Right ventricle myocardium superior (tissue), 1 donor: ENCODE measurements around the gene PTGER1. TPM values are rescaled to one million over a fixed set of nuclear protein-coding genes. Genes with fewer than 3 reads are reported as not detected.
A peak's percentile ranks its signal among the peaks of the same experiment; 100 is the strongest.
"Not testable (repeated sequence)": the region's sequence is repeated elsewhere in the genome, so short reads cannot be mapped to it uniquely, and the experiment has no call there.

Experiments
- ATAC-seq: fragments of 200-7000 bp; cut with Tn5 transposase; one replicate; pipeline ENCODE4 v1.9.1; 2020; ENCODE audit warnings: mild to moderate bottlenecking; ENCODE audit not compliant: poor library complexity
- DNase-seq: peaks from one replicate; pipeline ENCODE4 v3.0.0-alpha.2; 2020
- intact Hi-C: fragments of 100-400 bp; cut with DNase I; formaldehyde crosslinking; loops from one replicate; pipeline ENCODE4 v1.11.2; 2022
- total RNA-seq: library from RNA; stranded (reverse); fragmentation: NEBNext Ultra II Directional; extraction: Animal tissue kit (Norgen Biotek cat#: 25700); gene quantifications from one replicate; pipeline ENCODE4 v1.2.1, GENCODE V29; 2021
- donor health status: DM: no; HTN: yes; CAD: no; lungs with severe emphysema.

Gene PTGER1
- total RNA-seq, 1 donor from 2014 or later, result not detected

DNA sequence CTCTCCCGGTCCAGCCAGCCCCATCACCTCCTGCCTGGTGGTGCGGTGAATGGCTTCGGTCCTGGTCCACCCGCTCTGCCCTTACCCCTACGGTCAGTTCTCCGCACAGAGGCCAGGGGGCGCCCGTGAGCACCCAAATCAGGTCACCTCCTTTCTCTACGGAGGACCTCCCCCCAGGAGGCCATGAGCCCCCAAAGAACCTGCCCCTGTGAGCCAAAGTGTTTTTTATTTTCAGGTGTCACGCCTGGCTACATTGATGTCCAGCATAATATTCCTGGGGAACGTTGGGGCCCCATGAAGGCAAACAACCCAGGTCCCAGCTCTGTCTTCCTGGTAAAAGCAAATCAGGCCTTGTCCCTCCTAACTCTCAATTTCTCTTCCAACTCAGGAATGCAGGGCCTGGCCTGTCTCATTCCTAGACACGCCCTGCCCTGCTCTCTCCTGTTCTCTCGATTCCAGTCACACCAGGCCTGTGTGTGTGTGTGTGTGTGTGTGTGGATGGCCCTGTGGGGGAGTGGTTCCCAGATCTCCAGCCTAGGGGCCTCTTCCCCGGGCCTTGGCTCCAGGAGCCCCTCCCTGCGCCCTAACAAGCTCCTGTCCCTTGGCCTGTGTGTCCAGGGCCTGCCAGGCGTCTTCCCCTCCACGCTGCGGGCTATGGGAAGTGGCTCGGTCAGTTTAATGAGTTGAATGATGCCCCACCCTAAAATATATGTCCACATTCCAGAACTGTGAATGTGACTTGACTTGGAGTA is 30.5 kb upstream of the PTGER1 start:
- ATAC-seq (peak; percentile 37), DNase-seq (peak; percentile 75)
- intact Hi-C loops, result no loop called here

DNA sequence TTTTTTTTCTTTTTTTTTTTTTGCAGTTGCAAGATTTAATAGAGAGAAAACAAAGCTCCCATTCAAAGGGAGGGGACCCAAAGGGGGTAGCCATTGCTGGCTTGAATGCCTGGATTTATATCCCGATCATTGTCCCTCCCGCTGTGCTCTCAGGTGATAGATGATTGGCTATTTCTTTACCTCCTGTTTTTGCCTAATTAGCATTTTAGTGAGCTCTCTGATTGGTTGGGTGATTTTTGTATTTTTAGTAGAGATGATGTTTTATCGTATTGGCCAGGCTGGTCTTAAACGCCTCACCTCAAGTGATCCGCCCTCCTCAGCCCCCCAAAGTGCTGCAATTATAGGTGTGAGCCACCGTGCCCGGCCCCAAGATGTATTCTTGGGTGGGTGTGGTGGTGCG is 29.4 kb upstream of the PTGER1 start:
- DNase-seq, intact Hi-C loops, ATAC-seq: not testable (repeated sequence)

DNA sequence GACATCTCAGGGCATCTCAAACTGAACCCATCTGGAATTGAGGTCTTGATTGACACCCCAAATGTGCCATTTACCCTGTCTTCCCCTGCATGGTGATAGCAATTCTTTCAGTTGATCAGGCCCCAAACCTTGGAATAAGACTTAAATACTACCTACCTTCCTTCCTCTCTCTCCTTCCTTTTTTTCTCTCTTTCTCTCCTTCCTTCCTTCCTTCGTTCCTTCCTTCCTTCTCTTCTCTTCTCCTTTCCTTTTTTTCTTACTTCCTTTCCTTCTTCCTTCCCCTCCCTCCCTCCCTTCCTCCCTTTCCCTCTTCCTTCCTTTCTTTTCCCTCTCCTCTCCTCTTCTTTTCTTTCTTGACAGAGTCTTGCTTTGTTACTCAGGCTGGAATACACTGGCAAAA is 28.1 kb upstream of the PTGER1 start:
- intact Hi-C loops, result no loop called here
- DNase-seq (no peak), ATAC-seq (no peak)

DNA sequence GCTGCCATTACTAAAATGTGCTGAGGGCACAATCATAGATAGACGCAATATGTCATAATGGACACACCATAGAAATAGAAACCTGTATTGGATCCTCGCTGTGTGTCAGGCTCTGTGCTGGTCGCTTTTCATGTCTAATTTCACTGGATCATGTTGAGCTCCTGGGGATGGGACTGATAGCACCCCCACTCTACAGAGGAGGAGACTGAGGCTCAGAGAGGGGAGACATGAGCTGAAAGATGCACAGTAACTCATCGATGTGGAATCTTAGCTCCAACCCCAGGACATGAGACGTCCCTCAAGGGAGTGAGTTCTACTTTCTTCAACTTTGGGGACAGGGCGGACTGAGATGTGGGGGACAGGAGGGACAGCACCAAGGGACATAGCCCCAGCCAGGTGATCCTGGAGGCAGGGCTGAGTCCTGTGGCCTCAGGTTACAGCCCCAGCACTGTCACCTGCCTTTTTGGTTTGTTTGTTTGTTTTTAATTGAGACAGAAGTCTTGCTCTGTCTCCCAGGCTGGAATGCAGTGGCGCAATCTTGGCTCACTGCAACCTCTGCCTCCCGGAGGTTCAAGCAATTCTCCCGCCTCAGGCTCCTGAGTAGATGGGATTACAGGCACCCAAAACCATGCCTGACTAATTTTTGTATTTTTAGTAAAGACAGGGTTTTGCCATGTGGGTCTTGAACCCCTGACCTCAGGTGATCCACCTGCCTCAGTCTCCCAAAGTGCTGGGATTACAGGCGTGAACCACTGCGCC is 27.4 kb upstream of the PTGER1 start:
- no peak for DNase-seq
- intact Hi-C loops, result no loop called here
- no peak for ATAC-seq

DNA sequence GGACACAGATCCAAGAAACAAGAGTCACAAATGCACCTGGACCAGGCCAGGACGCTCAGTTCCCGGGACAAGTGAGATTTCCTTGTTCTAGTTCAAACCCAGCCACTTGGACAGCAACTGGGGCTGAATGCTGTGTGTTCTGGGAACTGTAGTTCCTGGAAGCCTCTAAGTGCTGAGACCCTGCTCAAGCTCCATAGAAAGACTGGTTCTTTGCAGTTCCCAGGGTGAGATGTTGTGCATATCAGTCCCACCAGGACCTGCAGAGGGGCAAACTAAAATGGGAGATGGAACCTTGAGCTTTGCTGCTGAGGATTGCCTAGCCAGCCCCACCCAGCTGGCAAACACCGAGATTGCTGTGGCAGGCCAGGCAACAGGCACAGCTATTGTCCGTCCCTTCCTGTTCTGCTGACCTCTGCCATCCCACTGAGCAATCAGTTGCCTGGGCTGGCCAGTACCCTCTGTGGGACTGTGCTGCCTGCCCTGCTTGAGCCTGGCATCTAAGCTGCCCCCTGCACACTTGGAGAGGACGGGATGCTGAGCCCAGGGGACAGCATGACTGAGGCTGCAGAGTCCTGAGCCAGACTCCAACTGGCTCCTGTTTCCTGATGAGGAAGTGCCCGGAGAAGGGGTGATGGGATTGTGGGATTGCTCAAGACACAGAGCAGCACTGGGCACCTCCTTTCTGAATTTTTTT is 22.2 kb upstream of the PTGER1 start:
- no peak for ATAC-seq
- DNase-seq, result no peak
- intact Hi-C loops, result no loop called here

DNA sequence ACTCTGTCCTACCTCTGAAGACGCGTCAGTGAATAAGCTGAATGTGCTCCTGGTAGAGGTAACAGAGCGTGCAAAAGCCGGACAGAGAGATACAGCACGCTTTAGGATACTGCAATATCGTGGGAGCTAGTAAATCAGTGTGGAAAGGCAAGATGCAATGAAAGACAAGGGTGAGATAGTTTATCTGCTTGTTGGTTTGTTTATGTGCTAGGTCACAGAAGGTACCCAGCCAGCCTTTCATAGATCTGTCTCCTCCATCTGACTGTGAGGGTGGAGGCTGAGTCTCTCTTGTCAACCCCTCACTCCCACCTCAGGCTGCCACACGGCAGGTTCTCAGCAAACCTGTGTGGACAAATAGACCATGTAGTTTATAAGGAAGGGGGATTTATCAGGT is 21.7 kb upstream of the PTGER1 start:
- ATAC-seq (no peak), DNase-seq (no peak)
- intact Hi-C loops, result no loop called here

DNA sequence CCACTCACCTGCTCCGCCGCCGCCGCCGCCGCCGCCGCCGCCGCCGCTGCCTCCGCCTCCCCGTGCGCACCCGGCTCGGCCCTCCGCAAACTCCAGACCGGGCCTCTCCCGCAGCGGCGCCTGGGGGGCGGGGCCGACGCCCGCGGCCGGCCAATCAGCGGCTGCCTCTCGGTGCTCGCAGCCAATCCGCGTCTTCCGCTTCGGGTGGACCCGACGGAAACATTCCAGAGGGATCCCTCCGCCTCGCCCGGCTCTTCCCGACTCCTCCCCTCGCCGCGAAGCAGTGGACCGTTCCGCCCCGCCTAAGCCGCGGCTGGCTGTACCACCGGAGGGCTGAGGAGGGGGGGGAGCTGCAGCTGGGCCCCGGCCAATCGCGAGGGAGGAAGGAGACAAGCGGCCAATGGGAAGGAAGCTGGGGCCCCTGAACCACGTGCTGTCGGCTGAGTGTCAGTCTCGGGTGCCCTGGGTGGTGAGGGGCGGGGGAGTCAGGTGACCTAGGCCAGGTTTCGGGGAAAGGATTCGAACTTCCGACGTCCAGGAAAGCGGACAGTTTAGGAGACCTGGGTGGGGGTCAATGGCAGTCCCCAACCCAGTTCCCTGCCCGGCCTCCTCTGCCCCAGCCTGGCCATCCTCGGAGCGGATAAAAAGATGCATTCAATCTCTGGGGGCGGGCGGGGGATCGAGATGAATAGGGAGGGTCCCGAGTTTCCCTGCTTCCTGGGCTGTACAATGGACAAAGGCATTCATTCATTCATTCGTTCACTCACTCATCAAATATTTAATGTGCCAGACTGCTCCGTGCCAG is 21.1 kb upstream of the PTGER1 start, which contains the start of gene GIPC1:
GIPC1 (minus strand) TSS at position 99 of the 805 bp plus-strand sequence. CDS start 13,151 bp downstream, outside the sequence.
- intact Hi-C loops, result no loop called here
- ATAC-seq, result peak; percentile 97

DNA sequence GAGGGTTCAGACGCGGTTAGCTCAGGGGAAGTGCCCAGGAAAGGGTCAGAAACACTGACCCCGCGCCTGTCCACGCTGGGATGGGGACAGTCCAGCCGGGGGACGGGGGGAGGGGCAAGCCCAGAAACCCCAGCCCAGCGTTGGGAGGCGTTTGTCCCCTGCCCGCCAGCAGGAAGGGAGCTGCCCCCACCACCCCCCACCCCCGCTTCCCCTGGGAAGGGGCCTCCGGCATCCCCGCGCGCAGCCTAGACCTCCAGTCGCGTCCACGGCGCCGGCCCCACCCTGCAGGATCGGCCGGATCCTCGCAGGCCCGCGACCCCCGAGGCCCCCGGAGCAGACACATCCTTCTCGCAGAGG is 20.5 kb upstream of the PTGER1 start:
- ATAC-seq (no peak), DNase-seq (no peak)
- intact Hi-C loops, result no loop called here

More for the DNA sequence above, 21.1 kb upstream of the PTGER1 start, which contains the start of gene GIPC1:
- peak; percentile 97 for DNase-seq

DNA sequence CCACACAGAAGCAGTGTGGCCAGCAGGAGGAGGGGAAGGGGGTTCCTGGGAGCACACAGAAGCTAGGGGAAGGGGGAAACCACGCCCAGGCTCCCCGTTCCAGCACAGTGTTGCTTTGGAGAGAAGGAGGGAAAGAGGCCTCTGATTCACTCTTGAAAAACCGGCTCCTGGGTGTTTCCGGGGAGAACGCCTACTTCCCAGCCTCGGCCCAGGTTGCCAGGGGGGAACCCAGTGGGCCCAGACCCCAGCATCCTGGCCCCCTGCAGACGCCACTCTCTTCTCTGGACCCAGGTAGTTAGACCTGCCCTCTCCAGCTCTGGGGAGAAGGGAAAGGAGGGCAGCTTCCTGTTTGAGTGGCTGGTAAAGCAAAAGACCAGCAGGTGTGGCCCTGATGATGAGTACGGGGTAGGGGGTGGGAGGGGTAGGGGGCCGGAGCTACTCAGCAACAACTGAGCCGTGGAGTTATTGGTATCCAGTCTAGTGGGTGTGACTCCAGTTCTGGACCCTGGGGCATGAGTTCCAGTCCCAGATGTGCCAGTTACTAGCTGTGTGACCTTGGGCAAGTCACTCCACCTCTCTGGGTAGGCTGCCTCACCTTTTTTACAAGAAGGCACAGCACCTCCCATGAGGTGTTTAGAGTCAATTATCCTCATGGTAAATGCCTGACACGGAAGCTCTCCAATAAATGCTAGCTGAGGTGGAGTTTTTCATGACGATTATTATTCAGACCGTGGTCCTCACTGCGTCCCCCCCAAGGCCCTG is 19.9 kb upstream of the PTGER1 start:
- intact Hi-C loops, result no loop called here
- peak; percentile 26 for DNase-seq
- ATAC-seq, result no peak

DNA sequence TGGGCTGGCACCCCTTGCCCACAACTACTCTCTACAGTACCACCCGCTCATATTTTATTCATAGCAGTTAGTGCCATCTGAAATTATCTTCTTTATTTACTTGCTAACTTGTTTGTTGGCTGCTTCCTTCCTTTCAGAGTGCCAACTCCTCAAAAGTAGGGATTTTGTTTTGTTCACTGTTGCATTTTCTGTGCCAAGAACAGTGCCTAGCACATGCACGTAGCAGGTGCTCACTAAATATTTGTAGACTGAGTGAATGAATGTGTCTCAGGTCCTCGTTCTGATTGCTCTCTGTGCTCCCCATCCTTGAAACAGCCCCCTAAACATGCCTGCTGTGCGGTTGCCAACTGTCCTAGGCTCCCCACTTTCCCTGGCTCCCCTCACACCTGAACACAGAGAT is 19.3 kb upstream of the PTGER1 start:
- ATAC-seq, result no peak

DNA sequence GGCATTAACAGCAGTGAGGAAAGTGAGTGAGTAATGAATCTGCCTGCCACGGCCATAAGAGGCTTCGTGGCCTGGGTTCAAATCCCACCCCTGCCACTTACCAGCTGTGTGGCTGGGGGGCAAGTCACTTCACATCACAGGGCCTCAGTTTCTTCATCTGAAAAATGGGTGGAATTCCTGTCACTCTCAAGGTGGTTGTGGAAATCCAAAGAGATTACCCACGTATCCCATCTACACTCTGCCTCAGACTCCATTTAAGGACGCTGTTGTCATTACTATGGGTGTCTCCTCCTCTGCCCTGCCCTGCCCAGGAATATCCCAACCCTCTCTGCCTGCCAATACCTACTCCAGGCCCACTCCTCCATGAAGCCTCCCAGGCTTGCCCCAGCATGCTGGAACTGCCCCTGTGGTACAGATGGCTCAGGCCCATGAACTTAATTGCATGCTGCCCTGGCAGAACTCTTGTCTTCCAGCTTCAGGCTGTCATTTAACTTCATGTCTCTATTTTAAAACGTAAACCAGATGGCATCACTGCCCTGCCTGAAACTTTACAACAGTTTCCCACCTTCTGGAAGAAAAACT is 17.7 kb upstream of the PTGER1 start:
- no peak for ATAC-seq
- intact Hi-C loops, result no loop called here

More for the DNA sequence above, 19.3 kb upstream of the PTGER1 start:
- no peak for DNase-seq
- intact Hi-C loops, result no loop called here

DNA sequence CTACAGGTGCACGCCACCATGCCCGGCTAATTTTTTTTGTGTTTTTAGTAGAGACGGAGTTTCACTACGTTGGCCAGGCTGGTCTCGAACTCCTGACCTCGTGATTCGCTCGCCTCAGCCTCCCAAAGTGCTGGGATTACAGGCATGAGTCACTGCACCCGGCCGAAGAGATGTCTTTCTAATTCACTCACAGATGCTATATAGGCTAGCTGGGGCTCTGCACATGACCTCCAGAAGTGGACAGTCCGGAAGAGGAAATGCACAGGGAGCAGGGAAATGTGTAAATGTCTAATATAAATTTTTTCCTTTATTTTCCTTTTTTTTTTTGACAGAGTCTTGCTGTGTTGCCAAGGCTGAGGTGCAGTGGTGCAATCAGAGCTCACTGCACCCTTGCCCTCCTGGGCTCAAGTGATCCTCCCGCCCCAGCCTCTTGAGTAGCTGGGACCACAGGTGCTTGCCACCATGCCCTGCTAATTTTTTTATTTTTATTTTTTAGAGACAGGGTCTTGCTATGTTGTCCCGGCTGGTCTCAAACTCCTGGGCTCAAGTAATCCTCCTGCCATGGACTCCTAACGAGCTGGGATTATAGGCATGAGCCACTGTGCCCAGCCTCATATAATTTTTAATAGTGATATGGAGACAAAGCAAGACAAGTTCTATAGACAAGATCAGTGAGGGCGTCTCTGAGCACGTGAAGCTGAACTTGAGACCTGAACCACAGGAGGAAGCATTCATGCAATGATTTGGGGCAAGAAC is 12.4 kb upstream of the PTGER1 start:
- intact Hi-C loops, result no loop called here
- no peak for ATAC-seq
- DNase-seq, result no peak

More for the DNA sequence above, 17.7 kb upstream of the PTGER1 start:
- no peak for DNase-seq

DNA sequence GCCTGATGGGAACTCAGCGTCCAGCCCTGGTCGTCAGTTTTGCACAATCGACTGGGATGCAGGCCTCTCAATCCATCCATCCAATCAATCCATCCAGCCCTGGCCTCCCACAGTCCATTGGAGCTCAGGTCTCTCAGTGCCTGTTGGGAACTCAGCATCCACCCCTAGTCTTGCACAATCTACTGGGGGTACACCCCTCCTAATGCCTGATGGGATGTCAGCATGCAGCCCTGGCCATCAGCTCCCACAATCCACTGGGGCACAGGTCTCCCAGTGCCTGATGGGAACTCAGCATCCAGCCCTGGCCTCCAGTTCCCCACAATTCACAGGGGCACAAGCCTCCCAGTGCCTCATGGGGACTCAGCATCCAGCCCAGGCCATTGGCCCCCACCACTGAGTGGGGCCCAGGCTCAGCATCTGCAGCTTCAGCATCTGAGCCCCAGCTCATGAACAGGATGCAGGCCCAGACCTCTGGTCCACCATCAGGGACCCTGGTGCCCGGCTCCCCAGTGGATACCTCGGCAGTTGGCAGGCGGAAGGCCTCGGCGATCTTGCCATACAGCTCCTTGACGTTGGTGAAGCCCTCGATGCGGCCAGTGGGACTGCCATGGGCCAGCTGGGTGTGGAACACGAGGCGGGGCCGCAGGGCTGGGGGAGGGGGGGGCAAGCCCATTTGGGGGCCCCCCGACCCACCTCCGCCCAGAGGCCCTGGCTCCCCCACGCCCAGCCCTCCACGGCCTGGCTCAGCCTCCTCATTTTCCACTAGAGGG is 7.2 kb upstream of the PTGER1 start:
- DNase-seq, result no peak
- intact Hi-C loops, result no loop called here
- no peak for ATAC-seq

DNA sequence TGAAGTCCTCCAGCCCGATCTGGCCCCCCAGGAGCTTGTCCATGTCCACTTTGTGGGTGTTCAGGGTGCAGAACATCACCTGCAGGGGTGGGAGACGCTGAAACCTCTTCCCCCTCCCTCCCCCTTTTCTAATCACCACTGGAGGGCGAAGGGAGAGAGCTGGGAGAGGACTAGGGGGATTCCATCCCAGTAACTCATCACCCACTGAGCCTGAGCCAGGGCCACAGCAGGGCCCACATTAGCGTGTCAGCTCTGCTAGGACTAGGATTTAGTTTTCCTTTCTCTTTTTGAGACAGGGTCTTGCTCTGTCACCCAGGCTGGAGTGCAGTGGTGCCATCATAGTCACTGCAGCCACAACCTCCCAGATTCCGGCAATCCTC is 5.5 kb upstream of the PTGER1 start:
- no peak for DNase-seq
- intact Hi-C loops, result no loop called here
- ATAC-seq, result no peak

DNA sequence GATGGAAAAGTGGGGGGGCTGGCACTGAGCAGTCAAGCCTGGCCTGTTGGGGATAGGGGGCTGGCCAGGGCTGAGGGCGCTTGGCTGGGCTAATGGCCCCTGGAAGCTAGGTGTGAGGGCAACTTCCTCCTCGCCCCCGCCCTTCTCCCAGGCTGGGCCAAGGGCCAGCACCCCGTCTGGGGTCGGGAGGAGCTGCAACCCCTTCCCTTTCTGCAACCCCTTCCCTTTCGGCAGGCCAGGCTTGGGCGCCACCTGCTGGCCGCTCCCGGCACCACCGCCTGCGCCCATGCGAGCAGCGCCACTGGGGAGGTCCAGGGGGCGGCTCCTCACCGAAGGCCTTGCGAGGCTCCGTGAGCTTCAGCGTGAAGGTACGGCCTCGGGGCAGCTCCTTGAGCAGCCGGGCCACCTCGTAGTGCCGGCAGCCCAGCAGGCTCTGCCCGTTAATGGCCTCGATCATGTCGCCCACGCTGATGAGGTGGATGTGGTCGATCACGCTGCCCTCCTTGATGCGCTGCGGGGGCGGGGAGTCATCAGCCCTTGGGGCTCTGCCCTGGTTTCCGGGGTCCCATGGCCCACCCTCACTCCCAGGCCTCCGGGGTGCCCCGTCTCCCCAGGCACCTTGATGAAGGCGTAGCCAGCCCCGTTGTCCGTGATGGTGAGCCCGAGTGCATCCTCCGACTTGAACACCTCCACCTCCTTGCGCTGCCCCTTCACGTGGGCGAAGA is 5.0 kb upstream of the PTGER1 start:
- intact Hi-C loops, result no loop called here
- DNase-seq (peak; percentile 57), ATAC-seq (peak; percentile 41)
